Liver (tissue), 9 donors: ENCODE data around the gene PNPLA6. TPM values are rescaled to one million over a fixed set of nuclear protein-coding genes. Genes with fewer than 3 reads are reported as not detected.

Experiments
- DNase-seq: peaks from one replicate; pipeline ENCODE4 v3.0.0-alpha.2; 2017; ENCODE audit warnings: low spot score
- H3K27ac ChIP-seq, 2 donors: one replicate each; pipeline ENCODE4 v1.7.0; 2013; ENCODE audit warnings: inconsistent platforms in 2 of 2, low read length in 2 of 2, control low read depth in 1 of 2, low read depth in 1 of 2, mild to moderate bottlenecking in 1 of 2
- H3K27me3 ChIP-seq, 4 donors: one replicate each; pipeline versions ENCODE4 v1.6.1 to v1.7.0; 2013; ENCODE audit warnings: low read length in 3 of 4, inconsistent platforms in 1 of 4, mild to moderate bottlenecking in 1 of 4, moderate library complexity in 1 of 4; ENCODE audit not compliant: control insufficient read depth in 4 of 4, insufficient read depth in 4 of 4
- H3K36me3 ChIP-seq, 4 donors: one replicate each; pipeline versions ENCODE4 v1.6.1 to v1.7.0; 2013; ENCODE audit warnings: low read length in 3 of 4, mild to moderate bottlenecking in 3 of 4, low read depth in 1 of 4, moderate library complexity in 1 of 4; ENCODE audit not compliant: control insufficient read depth in 4 of 4, insufficient read depth in 3 of 4
- H3K4me1 ChIP-seq, 4 donors: one replicate each; pipeline versions ENCODE4 v1.6.1 to v1.7.0; 2013; ENCODE audit warnings: low read length in 3 of 4, mild to moderate bottlenecking in 3 of 4, moderate library complexity in 1 of 4; ENCODE audit not compliant: control insufficient read depth in 4 of 4, insufficient read depth in 4 of 4
- H3K4me3 ChIP-seq, 3 donors: one replicate each; pipeline versions ENCODE4 v1.6.1 to v1.7.0; 2013; ENCODE audit warnings: low read length in 3 of 3, control low read depth in 1 of 3, low read depth in 1 of 3, mild to moderate bottlenecking in 1 of 3
- H3K9ac ChIP-seq, 2 donors: one replicate each; pipeline ENCODE4 v1.7.0; 2013; ENCODE audit warnings: low read length in 2 of 2, mild to moderate bottlenecking in 2 of 2, moderate library complexity in 2 of 2, control low read depth in 1 of 2, low read depth in 1 of 2
- H3K9me3 ChIP-seq, 4 donors: one replicate each; pipeline versions ENCODE4 v1.6.1 to v1.7.0; 2013; ENCODE audit warnings: low read length in 3 of 4; ENCODE audit not compliant: control insufficient read depth in 4 of 4
- CTCF ChIP-seq: fragments of 150-350 bp; IDR thresholded peaks from 2 replicates; pipeline ENCODE4 v1.5.1; 2017; ENCODE audit warnings: improper control_type of control experiment, low read depth, low read length; ENCODE audit not compliant: missing input control
- EGR1 ChIP-seq, 2 donors: IDR thresholded peaks; 2 replicates each; pipeline ENCODE4 v1.6.1; 2016 to 2018; ENCODE audit warnings: antibody characterized with exemption in 2 of 2, low read depth in 2 of 2
- FOXA1 ChIP-seq: IDR thresholded peaks from 2 replicates; pipeline ENCODE4 v1.6.1; 2016; ENCODE audit warnings: antibody characterized with exemption
- HNF4A ChIP-seq, 2 donors: conservative IDR thresholded peaks; 2 replicates each; pipeline ENCODE4 v1.6.1; 2016; ENCODE audit warnings: antibody characterized with exemption in 2 of 2, mild to moderate bottlenecking in 2 of 2
- HNF4G ChIP-seq: IDR thresholded peaks from 2 replicates; pipeline ENCODE4 v1.6.1; 2016; ENCODE audit warnings: antibody characterized with exemption
- NR2F2 ChIP-seq: IDR thresholded peaks from 2 replicates; pipeline ENCODE4 v1.6.1; 2016; ENCODE audit warnings: antibody characterized with exemption
- RAD21 ChIP-seq, 2 donors: IDR thresholded peaks; 2 replicates each; pipeline ENCODE4 v1.6.1; 2016; ENCODE audit warnings: antibody characterized with exemption in 2 of 2, mild to moderate bottlenecking in 2 of 2
- RXRA ChIP-seq, 2 donors: IDR thresholded peaks; 2 replicates each; pipeline ENCODE4 v1.6.1; 2017 to 2018; ENCODE audit warnings: antibody characterized with exemption in 2 of 2, mild to moderate bottlenecking in 1 of 2
- SP1 ChIP-seq: IDR thresholded peaks from 2 replicates; pipeline ENCODE4 v1.6.1; 2018; ENCODE audit warnings: antibody characterized with exemption, mild to moderate bottlenecking
- TAF1 ChIP-seq: conservative IDR thresholded peaks from 2 replicates; pipeline ENCODE4 v1.6.1; 2016; ENCODE audit warnings: antibody characterized with exemption, mild to moderate bottlenecking
- WGBS: extraction: QIAGEN DNeasy Blood & Tissue Kit; methylation state at CpG from one replicate; pipeline ENCODE4 v1.1.7; 2013; 5-methylcytosine and 5-hydroxymethylcytosine counted together
- polyA plus RNA-seq, 2 donors: library from polyadenylated mRNA; stranded (reverse) in 1 of 2; unstranded in 1 of 2; fragments of 200-250 nt in 1 of 2; fragments of >200 nt in 1 of 2; fragmentation: Nextera tagmentation in 1 of 2; extraction: Ambion mirVana in 1 of 2; gene quantifications; one replicate each; pipeline versions ENCODE4 v1.2.1 to v1.2.3, GENCODE V29; 2013 to 2015
- total RNA-seq, 2 donors: library from RNA; depleted of rRNA; stranded (reverse); fragments of >200 nt; gene quantifications; one replicate each; pipeline ENCODE4 v1.2.3, GENCODE V29; 2014
- TF ChIP-seq, protein P1 (sequence below): IDR thresholded peaks from 2 replicates; pipeline ENCODE4 v1.6.1; 2016; ENCODE audit warnings: antibody characterized with exemption
- donor health status: healthy.
- donor health status: healthy.
- donor health status: healthy.
- donor health status: healthy.
- donor health status: healthy.

Gene PNPLA6
- total and polyA plus RNA-seq, 4 donors: 20.9 to 68.4 (median 28.0) TPM

DNA sequence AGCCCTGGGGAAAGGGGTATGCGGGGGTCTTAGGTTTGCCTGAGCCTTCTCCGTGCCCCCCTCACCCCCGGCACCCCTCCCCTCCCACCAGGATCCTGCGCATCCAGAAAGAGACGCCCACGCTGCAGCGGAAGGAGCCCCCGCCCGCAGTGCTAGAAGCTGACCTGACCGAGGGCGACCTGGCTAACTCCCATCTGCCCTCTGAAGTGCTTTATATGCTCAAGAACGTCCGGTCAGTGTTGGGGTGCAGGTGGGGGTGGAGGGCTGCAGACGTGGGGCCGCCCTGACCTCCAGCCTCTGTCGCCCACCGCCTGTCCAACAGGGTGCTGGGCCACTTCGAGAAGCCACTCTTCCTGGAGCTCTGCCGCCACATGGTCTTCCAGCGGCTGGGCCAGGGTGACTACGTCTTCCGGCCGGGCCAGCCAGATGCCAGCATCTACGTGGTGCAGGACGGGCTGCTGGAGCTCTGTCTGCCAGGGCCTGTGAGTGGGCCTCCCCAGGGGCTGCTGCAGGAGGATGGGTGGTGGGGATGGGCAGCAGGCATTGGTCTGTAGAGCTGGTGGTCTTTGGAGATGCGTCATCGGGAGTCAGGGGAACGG, 4.4 kb downstream of the PNPLA6 start:
- no peak overlapping the region for H3K9ac ChIP-seq
- TF ChIP-seq TAF1: no peak
- TF ChIP-seq, protein P1, sequence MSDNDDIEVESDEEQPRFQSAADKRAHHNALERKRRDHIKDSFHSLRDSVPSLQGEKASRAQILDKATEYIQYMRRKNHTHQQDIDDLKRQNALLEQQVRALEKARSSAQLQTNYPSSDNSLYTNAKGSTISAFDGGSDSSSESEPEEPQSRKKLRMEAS: no peak
- TF ChIP-seq NR2F2: no peak
- TF ChIP-seq EGR1 (IDR thresholded peaks at IDR 0.05; ENCODE audit: low read depth in 2 of 2): no peak
- no peak for TF ChIP-seq RXRA (IDR thresholded peaks at IDR 0.05)
- no peak for TF ChIP-seq FOXA1
- no peak overlapping the region for H3K4me3 ChIP-seq
- WGBS: 98% methylated on average over 28 of the region's 28 CpGs
- no peaks in the 10 kb centered on the region for H3K27me3 ChIP-seq
- no peaks in the 10 kb centered on the region for H3K9me3 ChIP-seq
- peaks cover 0 to 14% (median 10%) of the 10 kb centered on the region in 4 donors for H3K4me1 ChIP-seq
- no peak for DNase-seq
- no peak overlapping the region for H3K27ac ChIP-seq
- peaks cover 14 to 49% (median 19%) of the 10 kb centered on the region in 4 donors for H3K36me3 ChIP-seq

DNA sequence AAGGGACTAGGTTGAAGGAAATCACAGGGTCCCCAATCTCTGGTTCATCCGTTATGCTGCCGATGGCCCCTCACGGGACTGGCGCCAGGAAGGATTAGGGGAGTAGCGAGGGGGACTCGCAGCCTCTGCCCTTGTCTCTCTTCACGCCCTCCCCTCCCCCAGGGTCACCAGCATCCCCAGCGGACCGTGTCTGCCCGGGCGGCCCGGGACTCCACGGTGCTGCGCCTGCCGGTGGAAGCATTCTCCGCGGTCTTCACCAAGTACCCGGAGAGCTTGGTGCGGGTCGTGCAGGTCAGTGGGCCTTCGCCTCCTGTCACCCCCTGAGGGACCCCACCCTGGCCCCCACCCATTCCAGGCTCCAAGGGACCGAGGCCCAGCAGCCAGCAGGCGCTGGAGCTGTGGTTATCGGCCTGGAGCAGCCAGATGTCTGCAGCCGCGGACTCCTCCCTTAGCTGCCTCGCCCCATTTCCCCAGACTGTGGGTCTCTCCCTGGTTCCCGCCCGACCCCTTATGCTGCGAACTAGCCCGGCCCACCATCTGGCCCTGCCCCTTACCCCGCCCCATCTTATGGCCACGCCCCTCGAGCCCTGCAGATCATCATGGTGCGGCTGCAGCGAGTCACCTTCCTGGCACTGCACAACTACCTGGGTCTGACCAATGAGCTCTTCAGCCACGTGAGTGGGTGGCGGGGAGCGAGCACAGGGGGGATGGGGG, 5.4 kb downstream of the PNPLA6 start:
- Histone ChIP-seq H3K4me3 (no peak overlapping the region), H3K9me3 (no peaks in the 10 kb centered on the region), H3K9ac (no peak overlapping the region), H3K4me1 (peaks cover 0 to 6% (median 5%) of the 10 kb centered on the region in 4 donors), H3K36me3 (peaks cover 14 to 49% (median 19%) of the 10 kb centered on the region in 4 donors), H3K27ac (no peak overlapping the region), H3K27me3 (no peaks in the 10 kb centered on the region)
- TF ChIP-seq HNF4A (conservative IDR thresholded peaks at IDR 0.05) (no peak), RAD21 (IDR thresholded peaks at IDR 0.05) (no peak), CTCF (no peak), SP1 (no peak)
- 94% methylated on average over 39 of the region's 39 CpGs for WGBS
- peak; percentile 96 for DNase-seq

GRCh38 chr19:7541475-7541824, 5.9 kb downstream of the PNPLA6 start:
- Histone ChIP-seq H3K27ac (no peak overlapping the region), H3K4me3 (no peak overlapping the region), H3K4me1 (peaks cover 0 to under 1% (median under 1%) of the 10 kb centered on the region in 4 donors), H3K36me3 (peaks cover 14 to 49% (median 19%) of the 10 kb centered on the region in 4 donors), H3K9me3 (no peaks in the 10 kb centered on the region), H3K9ac (no peak overlapping the region), H3K27me3 (no peaks in the 10 kb centered on the region)
- DNase-seq: no peak
- TF ChIP-seq HNF4G: no peak
- WGBS: 94% methylated on average over 15 of the region's 15 CpGs
